ENCODE results near the gene ADAMTS12. TPM values are rescaled to one million over a fixed set of nuclear protein-coding genes. Genes with fewer than 3 reads are reported as not detected.

ADAMTS12 gene
- total RNA-seq, 1 donor from 2014 or later: 32.1 TPM

- Mint-ChIP-seq H3K27me3 (no peaks in the 10 kb centered on the region), H3K36me3 (no peaks in the 10 kb centered on the region), H3K4me1 (ENCODE audit: unreplicated experiment) (peaks cover 14% of the 10 kb centered on the region), H3K9me3 (peaks cover 6% of the 10 kb centered on the region), H3K4me3 (no peak overlapping the region), H3K27ac (no peak overlapping the region)
- DNase-seq (ENCODE audit: extremely low spot score, unreplicated experiment): no peak
- no peak for TF ChIP-seq CTCF (conservative IDR thresholded peaks at IDR 0.05)
These were observed 115.6 kb downstream of the ADAMTS12 start for GRCh38 chr5:33776151-33776660.

- TF ChIP-seq CTCF (conservative IDR thresholded peaks at IDR 0.05): no peak
- H3K36me3 Mint-ChIP-seq: no peaks in the 10 kb centered on the region
- peaks cover 6% of the 10 kb centered on the region for H3K9me3 Mint-ChIP-seq
- no peaks in the 10 kb centered on the region for H3K27me3 Mint-ChIP-seq
- peaks cover 14% of the 10 kb centered on the region for H3K4me1 Mint-ChIP-seq (ENCODE audit: unreplicated experiment)
- no peak for DNase-seq (ENCODE audit: extremely low spot score, unreplicated experiment)
- H3K27ac Mint-ChIP-seq: no peak overlapping the region
- no peak overlapping the region for H3K4me3 Mint-ChIP-seq
These were observed 117.4 kb downstream of the ADAMTS12 start for GRCh38 chr5:33774341-33774740.

GRCh38 chr5:33772380-33772897 is 119.4 kb downstream of the ADAMTS12 start:
- no peaks in the 10 kb centered on the region for H3K27me3 Mint-ChIP-seq
- H3K9me3 Mint-ChIP-seq: peaks cover 6% of the 10 kb centered on the region
- no peaks in the 10 kb centered on the region for H3K36me3 Mint-ChIP-seq
- peaks cover 22% of the 10 kb centered on the region for H3K4me1 Mint-ChIP-seq (ENCODE audit: unreplicated experiment)
- TF ChIP-seq CTCF (conservative IDR thresholded peaks at IDR 0.05): no peak
- DNase-seq (ENCODE audit: extremely low spot score, unreplicated experiment): no peak
- no peak overlapping the region for H3K27ac Mint-ChIP-seq
- H3K4me3 Mint-ChIP-seq: no peak overlapping the region

GRCh38 chr5:33769968-33770367 is 121.8 kb downstream of the ADAMTS12 start:
- Mint-ChIP-seq H3K4me1 (ENCODE audit: unreplicated experiment) (peaks cover 31% of the 10 kb centered on the region), H3K9me3 (no peaks in the 10 kb centered on the region), H3K4me3 (no peak overlapping the region), H3K27ac (no peak overlapping the region), H3K36me3 (no peaks in the 10 kb centered on the region), H3K27me3 (no peaks in the 10 kb centered on the region)
- TF ChIP-seq CTCF (conservative IDR thresholded peaks at IDR 0.05): no peak
- no peak for DNase-seq (ENCODE audit: extremely low spot score, unreplicated experiment)

- Mint-ChIP-seq H3K27me3 (no peaks in the 10 kb centered on the region), H3K4me1 (ENCODE audit: unreplicated experiment) (peaks cover 39% of the 10 kb centered on the region), H3K4me3 (no peak overlapping the region), H3K36me3 (no peaks in the 10 kb centered on the region), H3K9me3 (no peaks in the 10 kb centered on the region), H3K27ac (no peak overlapping the region)
- no peak for TF ChIP-seq CTCF (conservative IDR thresholded peaks at IDR 0.05)
- no peak for DNase-seq (ENCODE audit: extremely low spot score, unreplicated experiment)
These were observed 122.6 kb downstream of the ADAMTS12 start for GRCh38 chr5:33769196-33769595.

- Mint-ChIP-seq H3K4me1 (ENCODE audit: unreplicated experiment) (peaks cover 37% of the 10 kb centered on the region), H3K4me3 (no peak overlapping the region), H3K36me3 (peaks cover 4% of the 10 kb centered on the region), H3K27ac (no peak overlapping the region), H3K27me3 (no peaks in the 10 kb centered on the region), H3K9me3 (no peaks in the 10 kb centered on the region)
- TF ChIP-seq CTCF (conservative IDR thresholded peaks at IDR 0.05): no peak
- no peak for DNase-seq (ENCODE audit: extremely low spot score, unreplicated experiment)
These were observed 125.8 kb downstream of the ADAMTS12 start for GRCh38 chr5:33766023-33766422.

All from type B pancreatic cell (in vitro differentiated cells).